AG04450 (cell line): Measurements from ENCODE around the gene SPO11. TPM values are rescaled to one million over a fixed set of nuclear protein-coding genes. Genes with fewer than 3 reads are reported as not detected.
A peak's percentile ranks its signal among the peaks of the same experiment; 100 is the strongest.

Experiments used
- CTCF ChIA-PET: fragments of 300-600, 350-600 bp; formaldehyde crosslinking; extraction: SDS; loops from one replicate; lab custom pipeline; 2022; ENCODE audit warnings: antibody characterized with exemption, inconsistent platforms; lab: Charles Lee
- POLR2A ChIA-PET: fragments of 350-600 bp; formaldehyde crosslinking; extraction: SDS; loops from one replicate; lab custom pipeline; 2021; ENCODE audit warnings: antibody characterized with exemption, inconsistent platforms; lab: Yijun Ruan, JAX
- DNase-seq: peaks from one replicate; pipeline ENCODE4 v3.0.0-alpha.2; 2011; ENCODE audit warnings: low read depth, low spot score
- H3K27ac ChIP-seq: one replicate; pipeline ENCODE4 v1.5.1; 2012; ENCODE audit warnings: low read depth, low read length, control low read depth
- H3K27me3 ChIP-seq: one replicate; pipeline ENCODE4 v1.6.0; 2012; ENCODE audit warnings: low read length; ENCODE audit not compliant: control insufficient read depth, insufficient read depth
- H3K4me3 ChIP-seq: 2 replicates; pipeline ENCODE4 v1.5.1; 2011; ENCODE audit warnings: mild to moderate bottlenecking, low read depth, low read length, control low read depth
- H3K9me3 ChIP-seq: 2 replicates; pipeline ENCODE4 v1.5.1; 2012; ENCODE audit warnings: low read length; ENCODE audit not compliant: control insufficient read depth, insufficient read depth
- CTCF ChIP-seq: IDR thresholded peaks from 2 replicates; pipeline ENCODE4 v1.5.1; 2011; ENCODE audit warnings: low read depth, low read length, control low read depth, inconsistent platforms
- polyA plus RNA-seq: library from polyadenylated mRNA; depleted of rRNA; stranded (reverse); fragments of >200 nt; gene quantifications from 2 replicates; pipeline ENCODE4 v1.2.3, GENCODE V29; 2011

SPO11 gene
- polyA plus RNA-seq, 1 experiment, result not detected

- ChIA-PET CTCF (interaction anchor here (0.7 to 1.4 kb wide), 6 partner anchors 12 to 541 kb away, joined by 3 to 5 read pairs (median 4); no protein-coding TSS in a partner anchor), POLR2A (no interaction called here)
- no peaks in the 10 kb centered on the region for H3K27me3 ChIP-seq
- H3K4me3 ChIP-seq, result peak overlapping the region; percentile 17; the same call in 1 of the 2 replicates
- peaks cover 11% of the 10 kb centered on the region; the same call in 1 of the 2 replicates for H3K9me3 ChIP-seq
- TF ChIP-seq CTCF, result peak; percentile 42
- no peak overlapping the region for H3K27ac ChIP-seq
- no peak for DNase-seq
These were observed 59.5 kb downstream of the SPO11 start for GRCh38 chr20:57388953-57389694.

- no peak for DNase-seq
- POLR2A ChIA-PET, result no interaction called here
- no peak overlapping the region for H3K4me3 ChIP-seq
These were observed 60.3 kb downstream of the SPO11 start for GRCh38 chr20:57389695-57390603.

GRCh38 chr20:57390604-57391438 is 61.2 kb downstream of the SPO11 start, which contains the start of gene RBM38:
TSS of gene RBM38 (plus strand) at chr20:57391396. CDS start at chr20:57391582, 186 bp downstream.
- Histone ChIP-seq H3K9me3 (peaks cover 11% of the 10 kb centered on the region; the same call in 1 of the 2 replicates), H3K4me3 (peak within 1 kb of the TSS; percentile 73), H3K27me3 (no peaks in the 10 kb centered on the region), H3K27ac (no peak within 1 kb of the TSS)
- ChIA-PET POLR2A (no interaction called here), CTCF (interaction anchor here (0.6 to 2.3 kb wide), 5 partner anchors 9 to 975 kb away, joined by 3 to 12 read pairs (median 4); no protein-coding TSS in a partner anchor)
- peak; percentile 11 for DNase-seq
- TF ChIP-seq CTCF, result no peak

More at GRCh38 chr20:57389695-57390603, 60.3 kb downstream of the SPO11 start:
- Histone ChIP-seq H3K27me3 (no peaks in the 10 kb centered on the region), H3K9me3 (peaks cover 11% of the 10 kb centered on the region; the same call in 1 of the 2 replicates), H3K27ac (no peak overlapping the region)
- TF ChIP-seq CTCF, result no peak
- CTCF ChIA-PET, result interaction anchor here (0.6 to 2.3 kb wide), 6 partner anchors 8 to 975 kb away, joined by 3 to 12 read pairs (median 4); no protein-coding TSS in a partner anchor

GRCh38 chr20:57391439-57392301 is 62.1 kb downstream of the SPO11 start:
- no peak for DNase-seq
- ChIA-PET POLR2A (no interaction called here), CTCF (interaction anchor here (0.6 to 2.3 kb wide), 4 partner anchors 10 to 107 kb away, joined by 4 to 12 read pairs (median 6); no protein-coding TSS in a partner anchor)
- no peak for TF ChIP-seq CTCF
- Histone ChIP-seq H3K9me3 (peaks cover 11% of the 10 kb centered on the region; the same call in 1 of the 2 replicates), H3K27ac (no peak overlapping the region), H3K4me3 (peak overlapping the region; percentile 73), H3K27me3 (no peaks in the 10 kb centered on the region)
